T-helper 2 cell (primary cell): Measurements from ENCODE around the gene GRB10.
A peak's percentile ranks its signal among the peaks of the same experiment; 100 is the strongest.

Experiments used
- DNase-seq, 5 experiments: peaks; one replicate each; pipeline versions ENCODE4 v3.0.0 to v3.0.0-alpha.2; 2012 to 2022
- total RNA-seq, 2 donors: gene quantifications; one replicate each; lab custom pipeline; 2026; lab: John Stamatoyannopoulos, UW

The GRB10 gene
- 1.9 to 4.2 reads per million in 2 donors for total RNA-seq

DNA sequence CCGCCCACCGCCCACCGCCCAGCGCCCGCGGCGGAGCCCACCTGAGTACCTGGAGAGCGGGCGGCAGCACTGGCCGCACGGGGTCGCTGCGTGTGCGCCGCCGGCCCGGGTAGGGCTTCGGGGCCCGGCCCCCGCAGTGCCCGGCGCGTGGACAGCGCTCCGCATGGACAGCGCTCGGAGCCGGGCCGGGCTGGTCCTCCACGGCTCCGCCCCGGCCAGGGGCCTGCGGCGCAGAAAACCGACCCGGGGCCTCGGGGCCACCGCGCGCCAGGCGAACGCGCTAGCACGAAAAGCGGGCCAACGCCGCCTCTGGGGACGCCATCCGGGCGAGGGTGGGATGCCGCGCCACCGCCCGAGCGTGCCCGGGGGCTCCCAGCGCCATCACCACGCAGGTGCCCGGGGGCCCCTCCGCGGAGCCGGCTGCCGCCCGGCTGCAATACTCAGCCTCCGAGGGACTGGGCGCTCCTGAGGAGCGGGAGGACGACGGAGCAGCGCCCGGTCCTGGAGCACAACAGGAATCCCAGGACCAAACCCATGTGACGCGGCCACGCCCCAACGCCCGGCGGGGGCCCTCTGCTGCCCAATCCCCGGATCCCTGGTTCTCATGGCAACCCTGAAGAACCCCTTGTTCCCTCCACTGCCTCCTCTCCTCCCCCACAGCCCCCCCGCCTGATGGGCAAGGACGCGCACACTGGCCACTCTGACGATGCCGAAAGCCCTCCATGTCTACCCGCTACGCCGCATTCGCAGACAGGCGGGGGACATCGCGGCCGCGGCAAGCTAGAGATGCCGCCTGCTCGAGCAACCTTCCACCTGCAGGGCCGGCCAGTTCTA is at the start of gene GRB10:
Gene GRB10 (minus strand): TSS at position 522 of the 834 bp plus-strand sequence. CDS start 50,574 bp downstream, outside the sequence.
- DNase-seq, result no peak

- DNase-seq, result no peak
Observed at GRCh38 chr7:50828801-50829200, 46.1 kb upstream of the GRB10 start.

- peak in 1 of 5 experiments; percentile 38 for DNase-seq
Observed at GRCh38 chr7:50828116-50828515, 45.4 kb upstream of the GRB10 start.

DNA sequence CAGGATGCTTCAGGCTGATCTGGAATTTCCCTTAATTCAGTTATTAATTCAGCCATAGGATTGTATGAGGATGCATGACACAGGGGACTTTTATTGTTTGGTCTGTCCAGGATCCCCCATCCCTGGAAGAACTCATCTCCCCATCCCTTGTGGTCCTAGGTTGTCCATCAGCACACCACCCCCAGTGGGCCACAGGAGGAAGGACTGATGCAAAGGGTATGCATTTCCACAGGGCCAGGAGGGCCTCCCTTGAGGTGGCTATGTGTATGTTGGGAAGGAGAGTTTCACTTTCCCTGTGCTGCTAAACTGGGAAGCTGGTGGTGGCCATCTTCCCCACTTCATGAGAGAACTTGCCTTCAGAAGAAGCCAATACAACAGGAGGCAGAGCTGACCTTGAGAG is 44.6 kb upstream of the GRB10 start:
- DNase-seq, result no peak

DNA sequence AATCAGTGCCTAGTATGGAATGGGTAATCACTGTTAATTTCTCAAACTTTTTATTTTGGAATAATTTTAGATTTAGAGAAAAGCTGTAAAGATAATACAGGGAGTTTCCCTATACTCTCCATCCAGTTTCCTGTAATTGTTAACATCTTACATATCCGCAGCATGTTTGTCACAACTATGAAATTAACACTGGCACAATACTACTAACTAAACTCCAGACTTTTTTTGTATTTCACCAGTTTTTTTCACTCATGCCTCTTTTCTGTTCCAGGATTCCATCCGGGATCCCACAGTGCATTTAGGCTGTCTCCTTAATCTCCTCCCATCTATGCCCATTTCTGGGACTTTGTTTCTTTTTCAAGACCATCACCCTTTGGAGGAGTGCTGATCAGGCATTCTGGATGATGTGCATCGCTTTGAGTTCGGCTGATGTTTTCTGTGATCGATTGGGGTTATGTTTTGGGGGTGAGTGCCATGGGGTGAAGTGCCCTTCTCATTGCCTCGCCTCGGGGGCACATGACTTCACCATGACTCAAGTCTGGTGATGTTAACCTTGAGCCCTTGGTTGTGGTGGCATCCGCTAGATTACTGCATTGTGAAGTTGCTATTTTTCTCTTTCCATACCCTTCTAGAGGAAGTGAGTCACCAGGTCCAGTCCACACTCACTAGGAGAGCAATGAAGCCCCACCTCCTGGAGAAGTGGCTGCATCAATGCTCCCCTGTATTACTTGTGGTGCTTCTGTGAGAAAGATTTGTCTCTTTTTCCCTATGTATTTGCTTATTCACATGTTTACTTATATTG is 43.9 kb upstream of the GRB10 start:
- DNase-seq, result peak in 1 of 5 experiments; percentile 77

DNA sequence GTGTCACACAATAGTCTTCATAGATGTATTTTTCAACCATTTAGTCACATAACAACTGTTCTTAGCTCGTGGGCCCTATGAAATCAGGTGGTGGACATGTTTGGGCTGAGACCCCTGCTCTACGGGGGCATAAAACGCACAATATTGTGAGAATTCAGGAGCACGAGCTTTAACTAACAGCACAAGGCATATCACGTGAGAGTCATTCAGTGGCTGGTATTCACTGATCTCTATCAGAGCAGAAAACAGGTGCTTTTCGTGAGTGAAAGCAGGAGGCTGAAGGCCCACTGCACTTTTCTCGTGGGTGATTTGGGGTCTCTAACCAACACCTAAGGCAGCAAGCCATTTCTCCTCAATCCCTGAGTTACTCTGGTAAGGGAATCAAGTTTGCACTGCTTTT is 42.8 kb upstream of the GRB10 start:
- no peak for DNase-seq

GRCh38 chr7:50824882-50825281 is 42.2 kb upstream of the GRB10 start:
- no peak for DNase-seq

GRCh38 chr7:50822706-50823105 is 40.0 kb upstream of the GRB10 start:
- no peak for DNase-seq

- DNase-seq, result no peak
Observed at GRCh38 chr7:50822110-50822509, 39.4 kb upstream of the GRB10 start.

GRCh38 chr7:50821457-50822008 is 38.8 kb upstream of the GRB10 start:
- DNase-seq, result no peak

GRCh38 chr7:50818324-50818723 is 35.6 kb upstream of the GRB10 start:
- no peak for DNase-seq

- no peak for DNase-seq
Observed at GRCh38 chr7:50817561-50817960, 34.9 kb upstream of the GRB10 start.

DNA sequence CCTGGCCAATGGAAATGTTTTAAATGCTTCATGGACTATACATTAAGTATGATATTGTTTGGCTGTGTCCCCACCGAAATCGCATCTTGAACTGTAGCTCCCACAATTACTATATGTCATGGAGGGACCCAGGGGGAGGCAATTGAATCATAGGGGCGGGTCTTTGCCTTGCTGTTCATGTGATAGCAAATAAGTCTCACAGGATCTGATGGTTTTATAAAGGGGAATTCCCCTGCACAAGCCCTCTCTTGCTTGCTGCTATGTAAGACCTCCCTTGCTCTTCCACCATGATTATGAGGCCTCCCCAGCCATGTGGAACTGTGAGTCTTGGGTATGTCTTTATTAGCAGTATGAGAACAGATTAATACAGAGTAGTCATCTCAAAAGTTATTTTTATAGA is 32.4 kb upstream of the GRB10 start:
- no peak for DNase-seq

- no peak for DNase-seq
Observed at GRCh38 chr7:50814166-50814565, 31.5 kb upstream of the GRB10 start.

DNA sequence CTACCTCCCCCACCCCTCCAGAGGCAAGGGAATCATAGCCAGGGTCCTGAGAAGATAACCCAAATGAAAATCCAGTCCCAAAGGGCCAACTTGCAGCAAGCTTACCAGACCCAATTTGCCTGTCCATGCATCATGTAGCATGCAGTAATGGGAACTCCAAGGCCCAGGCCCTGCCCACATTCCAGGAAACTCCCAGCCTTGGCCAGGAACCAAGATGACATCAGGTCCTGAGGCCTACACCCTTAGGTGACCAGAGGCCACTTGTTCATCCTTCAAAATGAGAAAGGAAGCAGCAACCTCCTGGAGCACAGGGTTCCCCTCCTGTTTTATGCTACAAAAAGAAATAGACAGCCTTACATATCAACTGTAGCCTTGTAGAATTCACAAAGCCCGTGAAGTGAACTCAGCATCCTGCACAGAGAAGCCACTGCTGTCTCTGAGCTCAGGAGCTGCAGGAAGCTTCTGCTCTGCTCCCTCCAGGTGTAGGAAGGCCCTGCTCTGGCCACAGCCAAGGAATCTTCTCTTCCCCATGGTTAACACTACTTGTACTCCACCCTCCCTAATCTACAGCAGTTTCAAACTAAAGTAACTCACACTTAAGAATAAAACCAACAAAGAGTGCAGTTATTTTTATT is 30.3 kb upstream of the GRB10 start:
- DNase-seq, result no peak

DNA sequence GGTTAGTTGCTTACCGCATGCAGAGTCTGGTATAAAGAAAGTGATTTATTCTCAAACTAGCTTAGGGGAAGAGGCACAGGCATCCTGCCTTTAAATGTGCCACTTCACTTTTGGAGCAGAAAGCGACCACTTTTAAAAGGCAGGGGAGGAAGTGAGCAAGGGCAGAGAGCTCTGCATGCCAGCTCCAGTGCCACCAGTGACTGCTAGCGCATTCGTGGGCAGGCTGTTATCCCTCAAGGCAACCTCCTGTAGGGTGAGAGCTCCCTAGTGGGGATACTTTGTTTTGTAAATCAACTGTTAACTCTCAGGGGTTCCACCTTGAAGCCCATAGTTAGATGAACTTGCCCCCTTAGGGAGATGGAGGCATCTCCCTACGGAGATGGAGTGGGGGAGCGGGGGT is 29.4 kb upstream of the GRB10 start:
- no peak for DNase-seq

GRCh38 chr7:50808282-50808888 is 25.7 kb upstream of the GRB10 start:
- DNase-seq, result no peak

GRCh38 chr7:50807026-50807730 is 24.5 kb upstream of the GRB10 start:
- no peak for DNase-seq

- DNase-seq, result no peak
Observed at GRCh38 chr7:50806143-50806542, 23.4 kb upstream of the GRB10 start.

- DNase-seq, result no peak
Observed at GRCh38 chr7:50805447-50806125, 22.9 kb upstream of the GRB10 start.
